CD14-positive monocyte (primary cell): ENCODE measurements around the gene PDE8A. TPM values are rescaled to one million over a fixed set of nuclear protein-coding genes. Genes with fewer than 3 reads are reported as not detected.

Experiments
- DNase-seq, 3 donors: peaks; one replicate each; pipeline ENCODE4 v3.0.0-alpha.2; 2011 to 2022
- H2AFZ ChIP-seq: 2 replicates; pipeline ENCODE4 v1.6.0; 2012; ENCODE audit warnings: mild to moderate bottlenecking, low read depth, low read length, inconsistent platforms; ENCODE audit not compliant: insufficient read depth, poor library complexity, severe bottlenecking
- H3K27ac ChIP-seq, 2 donors: 1 replicate in 1 of 2; 2 replicates in 1 of 2; pipeline ENCODE4 v1.5.1; 2012 to 2013; ENCODE audit warnings: low read length in 2 of 2, control low read depth in 1 of 2, inconsistent platforms in 1 of 2, low read depth in 1 of 2, mild to moderate bottlenecking in 1 of 2
- H3K27me3 ChIP-seq, 2 donors: one replicate each; pipeline versions ENCODE4 v1.6.0 to v1.6.1; 2011 to 2013; ENCODE audit warnings: low read length in 2 of 2; ENCODE audit not compliant: control insufficient read depth in 2 of 2, insufficient read depth in 2 of 2
- H3K36me3 ChIP-seq, 2 donors: replicated peaks in 1 of 2; 1 replicate in 1 of 2; 2 replicates in 1 of 2; pipeline versions ENCODE4 v1.5.1 to v1.6.1; 2012 to 2013; ENCODE audit warnings: low read length in 2 of 2, control low read depth in 1 of 2, inconsistent platforms in 1 of 2, mild to moderate bottlenecking in 1 of 2; ENCODE audit not compliant: insufficient read depth in 2 of 2, control insufficient read depth in 1 of 2
- H3K4me1 ChIP-seq, 2 donors: 1 replicate in 1 of 2; 2 replicates in 1 of 2; pipeline versions ENCODE4 v1.5.1 to v1.6.1; 2012 to 2013; ENCODE audit warnings: low read length in 2 of 2, control low read depth in 1 of 2, inconsistent platforms in 1 of 2, mild to moderate bottlenecking in 1 of 2, moderate library complexity in 1 of 2; ENCODE audit not compliant: insufficient read depth in 2 of 2, control insufficient read depth in 1 of 2
- H3K4me2 ChIP-seq: replicated peaks from 2 replicates; pipeline ENCODE3; 2012; ENCODE audit warnings: low read length, moderate library complexity, mild to moderate bottlenecking; ENCODE audit not compliant: poor library complexity, severe bottlenecking; ENCODE audit errors: extremely low read depth
- H3K4me3 ChIP-seq, 3 experiments: fragments of 200-600 bp in 1 of 3; sonication (generic) in 1 of 3; replicated peaks in 1 of 3; 1 replicate in 2 of 3; 2 replicates in 1 of 3; pipeline ENCODE4 v1.5.1; 2011 to 2013; ENCODE audit warnings: low read length in 3 of 3, mild to moderate bottlenecking in 3 of 3, control low read depth in 2 of 3, low read depth in 2 of 3, inconsistent platforms in 1 of 3, moderate library complexity in 1 of 3
- H3K79me2 ChIP-seq: 2 replicates; pipeline ENCODE4 v1.6.0; 2012; ENCODE audit warnings: mild to moderate bottlenecking, control low read depth, inconsistent platforms, low read length, moderate library complexity; ENCODE audit not compliant: insufficient read depth
- H3K9ac ChIP-seq: 2 replicates; pipeline ENCODE4 v1.6.0; 2017; ENCODE audit warnings: low read length, mild to moderate bottlenecking; ENCODE audit not compliant: insufficient read depth, poor library complexity, severe bottlenecking
- H3K9me3 ChIP-seq, 2 donors: replicated peaks in 1 of 2; 1 replicate in 1 of 2; 2 replicates in 1 of 2; pipeline versions ENCODE4 v1.5.1 to v1.6.1; 2012 to 2013; ENCODE audit warnings: low read length in 2 of 2, control low read depth in 1 of 2; ENCODE audit not compliant: control insufficient read depth in 1 of 2, insufficient read depth in 1 of 2
- H4K20me1 ChIP-seq: 2 replicates; pipeline ENCODE4 v1.6.0; 2012; ENCODE audit warnings: mild to moderate bottlenecking, low read length, control low read depth, moderate library complexity; ENCODE audit not compliant: insufficient read depth
- H3K27ac Mint-ChIP-seq, 7 donors: one replicate each; pipeline ENCODE4 v1.8.0; 2020; ENCODE audit warnings: mild to moderate bottlenecking in 7 of 7, mixed read lengths in 7 of 7, moderate library complexity in 6 of 7, inconsistent platforms in 2 of 7
- H3K27me3 Mint-ChIP-seq, 3 donors: one replicate each; pipeline ENCODE4 v1.8.0; 2021 to 2022; ENCODE audit warnings: low read depth in 3 of 3, mild to moderate bottlenecking in 3 of 3, mixed read lengths in 3 of 3, moderate library complexity in 3 of 3, inconsistent platforms in 1 of 3
- H3K36me3 Mint-ChIP-seq, 2 donors: one replicate each; pipeline ENCODE4 v1.8.0; 2020; ENCODE audit warnings: mixed read lengths in 2 of 2, inconsistent platforms in 1 of 2, mild to moderate bottlenecking in 1 of 2
- H3K4me1 Mint-ChIP-seq: one replicate; pipeline ENCODE4 v1.8.0; 2020; ENCODE audit warnings: mild to moderate bottlenecking, mixed read lengths
- H3K4me3 Mint-ChIP-seq, 2 donors: one replicate each; pipeline ENCODE4 v1.8.0; 2020; ENCODE audit warnings: mild to moderate bottlenecking in 2 of 2, mixed read lengths in 2 of 2, moderate library complexity in 1 of 2
- H3K9me3 Mint-ChIP-seq, 7 donors: one replicate each; pipeline ENCODE4 v1.8.0; 2020 to 2022; ENCODE audit warnings: mixed read lengths in 7 of 7, mild to moderate bottlenecking in 6 of 7, moderate library complexity in 6 of 7, inconsistent platforms in 2 of 7
- CTCF ChIP-seq: fragments of 200-600 bp; IDR thresholded peaks from one replicate; pipeline ENCODE4 v1.8.0; 2022; ENCODE audit warnings: antibody characterized with exemption, mild to moderate bottlenecking
- WGBS: methylation state at CpG from one replicate; pipeline ENCODE4 v1.1.5; 2013; ENCODE audit warnings: missing lambda C conversion rate; ENCODE audit not compliant: insufficient coverage; 5-methylcytosine and 5-hydroxymethylcytosine counted together
- intact Hi-C, 2 donors: fragments of 100-400 bp; cut with micrococcal nuclease; formaldehyde crosslinking; loops; one replicate each; pipeline versions ENCODE4 v1.15.0 to v1.15.1; 2023
- polyA plus RNA-seq, 3 donors: library from polyadenylated mRNA; depleted of rRNA in 1 of 3; unstranded in 2 of 3; stranded (reverse) in 1 of 3; fragments of 300-500 nt in 2 of 3; fragments of >200 nt in 1 of 3; fragmentation: Illumina TruSeq in 2 of 3; gene quantifications; 1 replicate in 2 of 3; 2 replicates in 1 of 3; pipeline ENCODE4 v1.2.3, GENCODE V29; 2012 to 2021

PDE8A gene
- polyA plus RNA-seq, 3 donors = 2.8 to 33.4 (median 4.9) TPM

GRCh38 chr15:85030301-85030929, 48.8 kb downstream of the PDE8A start:
- peaks cover 80% of the 10 kb centered on the region for H4K20me1 ChIP-seq
- no CpG with 5 or more reads among the region's 1 CpG for WGBS
- peak in 1 of 3 donors; percentile 12 for DNase-seq
- peaks cover 10 to 13% of the 10 kb centered on the region in 2 donors for H3K4me1 ChIP-seq
- Mint-ChIP-seq H3K27ac (peak overlapping the region in 6 of 7 donors; percentile 4 to 79 (median 46)), H3K36me3 (peaks cover 0 to 3% of the 10 kb centered on the region in 2 donors), H3K27me3 (no peaks in the 10 kb centered on the region), H3K4me1 (peaks cover 33% of the 10 kb centered on the region), H3K9me3 (peaks cover 0 to 3% (median 0%) of the 10 kb centered on the region in 7 donors), H3K4me3 (no peak overlapping the region)
- no peak overlapping the region for H3K4me2 ChIP-seq
- peaks cover 34% of the 10 kb centered on the region for H3K79me2 ChIP-seq
- no peak overlapping the region for H3K4me3 ChIP-seq
- no peak overlapping the region for H3K27ac ChIP-seq
- no peak overlapping the region for H2AFZ ChIP-seq
- H3K9ac ChIP-seq = no peak overlapping the region
- no peak for TF ChIP-seq CTCF
- H3K9me3 ChIP-seq = no peaks in the 10 kb centered on the region
- no peaks in the 10 kb centered on the region for H3K36me3 ChIP-seq
- no peaks in the 10 kb centered on the region for H3K27me3 ChIP-seq
- intact Hi-C loops = no loop called here

GRCh38 chr15:85031086-85031943, 49.7 kb downstream of the PDE8A start:
- intact Hi-C loops = no loop called here
- no peak overlapping the region for H3K4me2 ChIP-seq
- H2AFZ ChIP-seq = no peak overlapping the region
- H3K4me3 ChIP-seq = no peak overlapping the region
- TF ChIP-seq CTCF = no peak
- Mint-ChIP-seq H3K27ac (peak overlapping the region in 2 of 7 donors; percentile 6 to 31), H3K4me3 (no peak overlapping the region), H3K36me3 (peaks cover 0 to 3% of the 10 kb centered on the region in 2 donors), H3K27me3 (peaks cover 0 to under 1% (median 0%) of the 10 kb centered on the region in 3 donors), H3K9me3 (peaks cover 0 to 3% (median 0%) of the 10 kb centered on the region in 7 donors), H3K4me1 (peaks cover 34% of the 10 kb centered on the region)
- 93% methylated on average over 5 of the region's 6 CpGs for WGBS
- H3K9me3 ChIP-seq = no peaks in the 10 kb centered on the region
- H3K36me3 ChIP-seq = no peaks in the 10 kb centered on the region
- no peaks in the 10 kb centered on the region for H3K27me3 ChIP-seq
- no peak overlapping the region for H3K9ac ChIP-seq
- H3K79me2 ChIP-seq = peaks cover 28% of the 10 kb centered on the region
- peaks cover 78% of the 10 kb centered on the region for H4K20me1 ChIP-seq
- H3K27ac ChIP-seq = no peak overlapping the region
- no peak for DNase-seq
- peaks cover 15 to 20% of the 10 kb centered on the region in 2 donors for H3K4me1 ChIP-seq
